MM.1S (cell line): ENCODE results near the gene TAS2R50.

Experiments
- DNase-seq: peaks from one replicate; pipeline ENCODE4 v3.0.0-alpha.2; 2015
- H2AFZ ChIP-seq: fragments of 300-600 bp; sonication (generic); 2 replicates; pipeline ENCODE4 v1.6.0; 2016; ENCODE audit warnings: antibody characterized with exemption, low read length
- H3F3A ChIP-seq: fragments of 300-600 bp; sonication (generic); 2 replicates; pipeline ENCODE4 v1.6.1; 2016; ENCODE audit warnings: mild to moderate bottlenecking, antibody characterized with exemption, low read length, moderate library complexity, mixed read lengths; ENCODE audit not compliant: insufficient read depth
- H3K27ac ChIP-seq: fragments of 300-600 bp; sonication (generic); 2 replicates; pipeline ENCODE4 v1.5.1; 2016; ENCODE audit warnings: mild to moderate bottlenecking, low read length
- H3K27me3 ChIP-seq: fragments of 300-600 bp; sonication (generic); replicated peaks from 2 replicates; pipeline ENCODE4 v1.6.0; 2016; ENCODE audit warnings: low read length; ENCODE audit not compliant: insufficient read depth
- H3K36me3 ChIP-seq: fragments of 300-600 bp; sonication (generic); replicated peaks from 2 replicates; pipeline ENCODE4 v1.6.1; 2016; ENCODE audit warnings: mild to moderate bottlenecking, low read length, mixed read lengths; ENCODE audit not compliant: insufficient read depth
- H3K4me1 ChIP-seq: fragments of 300-600 bp; sonication (generic); 2 replicates; pipeline ENCODE4 v1.6.1; 2016; ENCODE audit warnings: low read length, mixed read lengths
- H3K4me2 ChIP-seq: fragments of 300-600 bp; sonication (generic); 2 replicates; pipeline ENCODE4 v1.6.0; 2016; ENCODE audit warnings: low read depth, low read length
- H3K4me3 ChIP-seq: fragments of 300-600 bp; sonication (generic); 2 replicates; pipeline ENCODE4 v1.5.1; 2016; ENCODE audit warnings: low read length, mixed read lengths
- H3K79me2 ChIP-seq: fragments of 300-600 bp; sonication (generic); 2 replicates; pipeline ENCODE4 v1.6.1; 2016; ENCODE audit warnings: mixed run types, low read length, mixed read lengths
- H3K9ac ChIP-seq: fragments of 300-600 bp; sonication (generic); 2 replicates; pipeline ENCODE4 v1.6.1; 2016; ENCODE audit warnings: low read length, mixed read lengths
- H3K9me2 ChIP-seq: fragments of 300-600 bp; sonication (generic); replicated peaks from 2 replicates; pipeline ENCODE4 v1.6.1; 2016; ENCODE audit warnings: mild to moderate bottlenecking, low read length, mixed read lengths; ENCODE audit not compliant: insufficient read depth
- H3K9me3 ChIP-seq: fragments of 300-600 bp; sonication (generic); replicated peaks from 2 replicates; pipeline ENCODE4 v1.6.1; 2016; ENCODE audit warnings: mild to moderate bottlenecking, low read length, mixed read lengths; ENCODE audit not compliant: insufficient read depth
- H4K20me1 ChIP-seq: fragments of 300-600 bp; sonication (generic); 2 replicates; pipeline ENCODE4 v1.6.1; 2016; ENCODE audit warnings: mild to moderate bottlenecking, low read length, moderate library complexity, mixed read lengths; ENCODE audit not compliant: insufficient read depth
- CTCF ChIP-seq: fragments of 300-600 bp; sonication (generic); IDR thresholded peaks from 2 replicates; pipeline ENCODE4 v1.5.1; 2016; ENCODE audit warnings: antibody characterized with exemption, low read length, mixed read lengths
- EZH2 ChIP-seq: fragments of 300-600 bp; sonication (generic); optimal IDR thresholded peaks from 2 replicates; pipeline ENCODE3; 2017; ENCODE audit warnings: low read depth, mild to moderate bottlenecking, antibody characterized with exemption, low read length, mixed read lengths
- EZH2phosphoT487 ChIP-seq: fragments of 300-600 bp; sonication (generic); IDR thresholded peaks from 2 replicates; pipeline ENCODE4 v1.6.1; 2018; ENCODE audit warnings: antibody characterized with exemption, low read length

TAS2R50 gene

DNA sequence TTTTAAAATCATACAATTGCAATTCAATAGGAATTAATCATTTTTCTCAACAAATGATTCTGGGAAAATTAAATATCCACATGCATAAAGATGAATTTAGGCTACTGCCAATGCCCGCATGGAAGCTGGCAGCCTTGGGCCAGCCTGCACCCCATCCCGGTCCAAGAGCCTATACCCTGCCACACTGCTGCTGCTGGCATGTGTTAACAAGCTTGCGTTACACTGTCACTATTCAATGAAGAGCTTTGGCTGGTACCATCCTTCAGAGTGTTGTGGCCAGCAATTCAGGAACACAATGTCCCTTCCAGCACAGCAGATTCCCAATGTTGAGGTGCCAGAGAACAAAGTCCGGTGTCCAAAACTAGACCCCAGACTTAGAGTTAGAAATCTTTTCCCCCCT lies 34.1 kb downstream of the TAS2R50 start:
- no peak overlapping the region for H3K9ac ChIP-seq
- no peaks in the 10 kb centered on the region for H3K9me3 ChIP-seq
- no peak for DNase-seq
- no peaks in the 10 kb centered on the region for H3K36me3 ChIP-seq
- H4K20me1 ChIP-seq, result no peaks in the 10 kb centered on the region
- no peak overlapping the region for H2AFZ ChIP-seq
- no peaks in the 10 kb centered on the region for H3K9me2 ChIP-seq
- H3K4me2 ChIP-seq, result no peak overlapping the region
- TF ChIP-seq CTCF (no peak), EZH2 (no peak), EZH2phosphoT487 (no peak)
- no peaks in the 10 kb centered on the region for H3K27me3 ChIP-seq
- H3K79me2 ChIP-seq, result peaks cover 10% of the 10 kb centered on the region
- H3F3A ChIP-seq, result no peaks in the 10 kb centered on the region
- no peak overlapping the region for H3K27ac ChIP-seq
- H3K4me1 ChIP-seq, result no peaks in the 10 kb centered on the region
- H3K4me3 ChIP-seq, result no peak overlapping the region

DNA sequence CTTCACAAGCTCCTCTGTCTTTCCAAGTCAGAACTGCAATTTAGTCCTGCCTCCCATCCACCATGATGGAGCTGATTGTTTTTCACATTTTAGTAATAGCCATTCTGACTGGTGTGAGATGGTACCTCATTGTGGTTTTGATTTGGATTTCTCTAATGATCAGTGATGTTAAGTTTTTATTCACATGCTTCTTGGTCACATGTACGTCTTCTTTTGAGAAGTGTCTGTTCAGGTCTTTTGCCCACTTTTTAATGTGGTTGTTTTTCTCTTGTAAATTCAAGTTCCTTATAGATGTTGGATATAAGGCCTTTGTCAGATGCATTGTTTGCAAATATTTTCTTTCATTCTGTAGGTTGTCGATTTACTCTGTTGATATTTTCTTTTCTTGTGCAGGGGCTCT lies 43.5 kb downstream of the TAS2R50 start:
- no peaks in the 10 kb centered on the region for H3K27me3 ChIP-seq
- H3K9me2 ChIP-seq, result no peaks in the 10 kb centered on the region
- H3F3A ChIP-seq, result no peaks in the 10 kb centered on the region
- no peaks in the 10 kb centered on the region for H4K20me1 ChIP-seq
- H3K27ac ChIP-seq, result no peak overlapping the region
- H3K9me3 ChIP-seq, result no peaks in the 10 kb centered on the region
- H3K36me3 ChIP-seq, result no peaks in the 10 kb centered on the region
- H3K4me3 ChIP-seq, result no peak overlapping the region
- peak; percentile 11 for DNase-seq
- H3K4me2 ChIP-seq, result no peak overlapping the region
- TF ChIP-seq EZH2phosphoT487, result no peak
- TF ChIP-seq CTCF, result no peak
- TF ChIP-seq EZH2, result no peak
- H3K4me1 ChIP-seq, result peaks cover 7% of the 10 kb centered on the region; the same call in 1 of the 2 replicates
- H3K9ac ChIP-seq, result no peak overlapping the region
- H2AFZ ChIP-seq, result no peak overlapping the region
- no peaks in the 10 kb centered on the region for H3K79me2 ChIP-seq

DNA sequence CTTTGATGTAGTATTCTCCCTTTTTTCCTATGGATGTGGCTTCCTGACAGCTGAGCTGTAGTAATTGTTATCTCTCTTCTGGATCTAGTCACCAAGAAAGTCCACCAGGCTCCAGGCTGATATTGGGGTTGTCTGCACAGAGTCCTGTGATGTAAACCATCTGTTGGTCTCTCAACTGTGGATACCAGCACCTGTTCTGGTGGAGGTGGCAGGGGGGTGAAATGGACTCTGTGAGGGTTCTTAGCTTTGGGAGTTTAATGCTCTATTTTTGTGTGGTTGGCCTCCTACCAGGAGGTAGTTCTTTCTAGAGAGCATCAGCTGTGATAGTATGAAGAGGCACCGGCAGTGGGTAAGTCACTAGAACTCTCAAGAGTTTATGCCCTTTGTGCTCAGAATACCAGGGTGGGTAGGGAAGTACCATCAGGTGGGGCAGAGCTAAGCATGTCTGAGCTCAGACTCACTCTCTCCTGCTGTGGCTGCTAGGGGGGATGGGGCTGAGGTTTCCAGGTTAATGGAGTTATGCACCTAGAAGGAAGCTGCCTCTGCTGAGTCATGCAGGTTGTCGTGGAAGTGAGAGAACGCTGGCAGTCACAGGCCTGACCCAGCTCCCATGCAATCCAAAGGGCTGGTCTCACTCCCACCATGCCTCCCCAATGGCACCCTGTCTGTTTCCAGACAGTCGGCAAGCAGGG lies 44.6 kb downstream of the TAS2R50 start:
- Histone ChIP-seq H3K9me3 (no peaks in the 10 kb centered on the region), H4K20me1 (no peaks in the 10 kb centered on the region), H3K27me3 (no peaks in the 10 kb centered on the region), H3K4me1 (peaks cover 7% of the 10 kb centered on the region; the same call in 1 of the 2 replicates), H3K27ac (no peak overlapping the region), H3F3A (no peaks in the 10 kb centered on the region), H3K9ac (no peak overlapping the region), H3K4me2 (no peak overlapping the region), H3K36me3 (no peaks in the 10 kb centered on the region), H3K79me2 (no peaks in the 10 kb centered on the region), H2AFZ (no peak overlapping the region), H3K9me2 (no peaks in the 10 kb centered on the region), H3K4me3 (no peak overlapping the region)
- TF ChIP-seq EZH2phosphoT487 (no peak), EZH2 (no peak), CTCF (no peak)
- peak; percentile 37 for DNase-seq
